ENCODE measurements around the gene CADM3. TPM values are rescaled to one million over a fixed set of nuclear protein-coding genes. Genes with fewer than 3 reads are reported as not detected.
A peak's percentile ranks its signal among the peaks of the same experiment; 100 is the strongest.

CADM3 gene
- total RNA-seq, 1 experiment from 2014 or later: not detected

DNA sequence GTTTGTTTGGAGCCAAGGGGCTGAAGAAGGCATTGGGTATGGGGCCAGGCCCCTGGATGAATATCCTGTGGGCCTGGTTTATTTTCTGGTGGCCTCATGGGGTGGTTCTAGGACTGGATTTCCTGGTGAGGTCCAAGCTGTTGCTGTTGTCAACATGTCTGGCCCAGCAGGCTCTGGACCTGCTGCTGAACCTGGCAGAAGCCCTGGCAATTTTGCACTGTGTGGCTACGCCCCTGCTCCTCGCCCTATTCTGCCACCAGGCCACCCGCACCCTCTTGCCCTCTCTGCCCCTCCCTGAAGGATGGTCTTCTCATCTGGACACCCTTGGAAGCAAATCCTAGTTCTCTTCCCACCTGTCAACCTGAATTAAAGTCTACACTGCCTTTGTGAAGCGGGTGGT is 34.7 kb downstream of the CADM3 start:
- H3K27me3 ChIP-seq (replicated peaks): peaks cover 4% of the 10 kb centered on the region
- no peak for DNase-seq (ENCODE audit: low read depth in 1 of 2, low spot score in 2 of 2)
- H3K9me3 ChIP-seq (replicated peaks): no peaks in the 10 kb centered on the region
- no peaks in the 10 kb centered on the region for H3K4me1 ChIP-seq (replicated peaks)
- H3K36me3 ChIP-seq: no peaks in the 10 kb centered on the region
- no peak overlapping the region for H3K27ac ChIP-seq
- no peak overlapping the region for H3K4me3 ChIP-seq

DNA sequence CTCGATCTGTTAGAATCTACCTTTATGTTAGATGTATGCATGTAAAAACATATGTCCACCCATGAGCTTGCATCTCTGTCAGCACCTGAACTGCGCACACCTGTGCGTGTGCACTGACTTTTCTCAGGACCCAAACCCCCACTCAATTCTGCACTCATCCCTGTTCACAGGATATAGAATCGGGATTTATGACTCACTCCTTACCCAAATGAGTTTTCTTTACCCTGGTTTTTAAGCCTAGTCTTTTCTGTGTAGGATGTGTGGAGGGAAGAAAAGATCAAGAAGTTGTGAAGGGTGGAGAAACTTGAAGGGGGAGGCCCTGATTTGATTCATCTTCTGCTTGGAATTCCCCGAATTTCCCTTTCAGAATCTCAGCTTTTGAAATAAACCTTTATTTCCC is 35.7 kb downstream of the CADM3 start:
- Histone ChIP-seq H3K4me1 (replicated peaks) (no peaks in the 10 kb centered on the region), H3K4me3 (no peak overlapping the region), H3K9me3 (replicated peaks) (no peaks in the 10 kb centered on the region), H3K27me3 (replicated peaks) (peaks cover 4% of the 10 kb centered on the region), H3K27ac (no peak overlapping the region), H3K36me3 (no peaks in the 10 kb centered on the region)
- DNase-seq (ENCODE audit: low read depth in 1 of 2, low spot score in 2 of 2): no peak

DNA sequence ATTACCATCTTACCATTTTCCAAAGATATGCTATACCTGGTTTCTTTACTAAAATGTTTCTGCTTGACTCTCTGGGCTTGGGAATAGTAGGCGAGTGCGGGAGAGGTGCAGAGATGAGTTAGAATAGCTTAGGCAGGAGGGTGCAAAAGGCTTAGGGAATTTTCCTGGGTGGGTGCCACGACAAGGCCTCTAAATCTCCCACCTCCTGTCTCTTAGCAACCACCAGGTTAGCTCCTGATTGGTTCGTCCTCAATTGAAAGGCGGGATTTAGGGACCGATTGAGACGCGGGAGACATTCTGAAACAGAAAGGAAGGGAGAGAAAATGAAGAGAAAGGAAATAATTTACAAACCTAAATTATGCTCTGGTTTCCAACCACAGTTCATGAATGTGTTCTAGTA is 36.4 kb downstream of the CADM3 start:
- H3K27ac ChIP-seq: no peak overlapping the region
- H3K4me1 ChIP-seq (replicated peaks): no peaks in the 10 kb centered on the region
- no peaks in the 10 kb centered on the region for H3K36me3 ChIP-seq
- DNase-seq (ENCODE audit: low read depth in 1 of 2, low spot score in 2 of 2): no peak
- H3K9me3 ChIP-seq (replicated peaks): no peaks in the 10 kb centered on the region
- H3K4me3 ChIP-seq: no peak overlapping the region
- H3K27me3 ChIP-seq (replicated peaks): peaks cover 4% of the 10 kb centered on the region

DNA sequence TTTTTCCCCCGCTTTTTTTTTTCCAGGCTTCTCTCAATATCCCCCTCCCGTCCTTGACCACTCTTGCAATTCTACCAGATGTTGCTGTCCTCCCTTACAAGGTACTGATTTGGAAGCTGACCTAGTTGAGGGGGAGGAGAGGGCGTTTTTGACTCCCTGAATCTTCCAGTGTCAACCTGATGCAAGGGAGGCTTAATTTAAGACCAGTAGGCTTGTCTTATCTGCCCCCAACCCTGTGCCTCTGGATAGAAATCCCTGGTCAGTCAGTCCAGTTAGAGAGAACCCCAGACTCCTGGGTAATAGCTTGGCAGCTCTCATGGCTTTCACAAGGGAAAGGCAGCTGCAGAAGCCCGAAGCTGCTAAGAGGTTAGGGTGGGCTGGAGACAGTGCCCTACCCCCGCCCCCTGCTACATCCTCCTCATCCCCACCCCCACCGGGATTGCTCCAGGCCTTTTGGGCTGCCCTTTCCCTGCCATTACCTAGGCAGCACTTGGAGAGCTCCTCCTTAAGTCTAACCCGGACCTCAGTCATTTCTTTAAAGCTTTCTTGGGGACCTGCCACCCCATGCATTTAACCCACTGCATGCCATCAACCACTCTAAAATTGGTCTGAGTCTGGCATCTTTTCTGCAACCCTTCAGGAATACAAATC is 36.9 kb downstream of the CADM3 start:
- Histone ChIP-seq H3K9me3 (replicated peaks) (no peaks in the 10 kb centered on the region), H3K27ac (no peak overlapping the region), H3K4me3 (no peak overlapping the region), H3K27me3 (replicated peaks) (peaks cover 4% of the 10 kb centered on the region), H3K4me1 (replicated peaks) (no peaks in the 10 kb centered on the region), H3K36me3 (no peaks in the 10 kb centered on the region)
- no peak for DNase-seq (ENCODE audit: low read depth in 1 of 2, low spot score in 2 of 2)

DNA sequence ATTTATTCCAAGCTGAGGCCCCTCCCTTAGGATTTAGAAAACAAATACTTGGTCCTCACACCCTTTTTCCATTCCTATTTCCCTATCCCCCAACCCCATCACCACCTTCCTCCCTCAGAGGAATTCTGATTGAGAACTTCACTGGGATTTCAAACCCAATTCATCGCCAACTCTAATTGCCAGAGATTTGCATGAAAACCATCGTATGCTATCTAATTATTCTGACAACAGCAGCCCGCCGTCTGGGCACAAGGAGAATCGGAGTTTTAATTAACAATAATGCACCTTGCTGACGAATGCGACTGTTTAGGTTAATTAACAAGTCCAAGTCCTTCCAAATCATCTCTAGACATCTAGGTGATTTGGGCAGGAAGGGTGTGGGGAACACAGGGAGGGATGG is 37.6 kb downstream of the CADM3 start:
- DNase-seq (ENCODE audit: low read depth in 1 of 2, low spot score in 2 of 2): no peak
- Histone ChIP-seq H3K4me3 (no peak overlapping the region), H3K27ac (no peak overlapping the region), H3K36me3 (no peaks in the 10 kb centered on the region), H3K4me1 (replicated peaks) (no peaks in the 10 kb centered on the region), H3K9me3 (replicated peaks) (no peaks in the 10 kb centered on the region), H3K27me3 (replicated peaks) (peaks cover 4% of the 10 kb centered on the region)

DNA sequence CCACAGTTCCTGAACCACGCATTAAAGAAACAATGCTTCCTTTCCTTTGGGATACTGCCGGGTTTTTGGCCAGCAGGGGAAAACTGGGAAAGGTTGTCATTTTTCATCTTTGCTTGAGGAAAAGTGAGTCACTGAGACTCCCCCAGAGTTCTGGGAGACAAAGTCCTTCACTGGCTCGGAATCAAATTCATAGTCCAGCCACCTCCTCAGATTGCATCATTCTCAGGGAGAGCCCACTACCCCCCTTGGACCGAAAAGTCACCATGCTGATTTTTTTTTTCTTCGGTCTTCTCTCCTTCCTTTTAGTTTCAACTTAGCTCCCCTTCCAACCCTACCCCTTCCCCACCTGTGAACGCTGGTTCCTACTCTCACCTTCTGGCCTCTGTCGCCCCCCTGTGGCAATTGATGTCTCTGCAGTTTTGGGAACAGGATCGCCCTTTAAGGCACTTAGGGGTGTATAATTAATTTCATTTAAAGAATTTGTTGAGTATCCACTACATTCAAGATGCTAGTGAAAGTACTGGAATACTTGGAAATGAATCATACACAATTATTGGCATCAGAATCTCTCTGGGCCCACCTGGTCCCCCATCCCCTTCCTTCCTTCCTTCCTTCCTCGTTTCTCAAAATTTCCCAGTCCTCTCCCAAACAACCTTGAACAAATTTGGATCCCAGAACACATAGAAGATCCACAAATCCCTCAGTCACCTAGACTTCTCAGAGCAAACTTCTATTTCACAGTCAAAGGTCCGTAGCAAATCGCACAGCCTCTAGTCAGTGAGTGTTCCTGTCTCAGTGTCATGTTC is 40.1 kb downstream of the CADM3 start:
- H3K36me3 ChIP-seq: no peaks in the 10 kb centered on the region
- H3K9me3 ChIP-seq (replicated peaks): no peaks in the 10 kb centered on the region
- no peaks in the 10 kb centered on the region for H3K4me1 ChIP-seq (replicated peaks)
- peaks cover 9% of the 10 kb centered on the region for H3K27me3 ChIP-seq (replicated peaks)
- no peak for DNase-seq (ENCODE audit: low read depth in 1 of 2, low spot score in 2 of 2)
- H3K27ac ChIP-seq: no peak overlapping the region
- H3K4me3 ChIP-seq: no peak overlapping the region

DNA sequence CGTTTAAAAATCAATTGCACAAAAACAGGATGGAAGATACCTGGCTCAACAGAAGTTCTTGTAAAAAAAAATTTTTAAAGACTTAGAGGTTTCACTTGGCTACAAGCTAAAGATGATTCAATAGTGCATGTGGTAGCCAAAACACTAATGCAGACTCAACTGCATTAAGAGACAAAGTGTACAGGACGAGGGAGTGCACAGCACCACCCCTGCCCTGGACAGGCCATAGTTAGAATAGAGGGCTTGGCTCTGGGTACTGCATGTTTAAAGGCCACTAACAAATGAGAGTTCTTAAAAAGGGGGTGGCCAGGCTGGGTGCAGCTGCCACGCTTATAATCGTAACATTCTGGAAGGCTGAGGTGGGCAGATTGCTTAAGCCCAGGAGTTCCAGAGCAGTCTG is 41.2 kb downstream of the CADM3 start:
- no peaks in the 10 kb centered on the region for H3K9me3 ChIP-seq (replicated peaks)

DNA sequence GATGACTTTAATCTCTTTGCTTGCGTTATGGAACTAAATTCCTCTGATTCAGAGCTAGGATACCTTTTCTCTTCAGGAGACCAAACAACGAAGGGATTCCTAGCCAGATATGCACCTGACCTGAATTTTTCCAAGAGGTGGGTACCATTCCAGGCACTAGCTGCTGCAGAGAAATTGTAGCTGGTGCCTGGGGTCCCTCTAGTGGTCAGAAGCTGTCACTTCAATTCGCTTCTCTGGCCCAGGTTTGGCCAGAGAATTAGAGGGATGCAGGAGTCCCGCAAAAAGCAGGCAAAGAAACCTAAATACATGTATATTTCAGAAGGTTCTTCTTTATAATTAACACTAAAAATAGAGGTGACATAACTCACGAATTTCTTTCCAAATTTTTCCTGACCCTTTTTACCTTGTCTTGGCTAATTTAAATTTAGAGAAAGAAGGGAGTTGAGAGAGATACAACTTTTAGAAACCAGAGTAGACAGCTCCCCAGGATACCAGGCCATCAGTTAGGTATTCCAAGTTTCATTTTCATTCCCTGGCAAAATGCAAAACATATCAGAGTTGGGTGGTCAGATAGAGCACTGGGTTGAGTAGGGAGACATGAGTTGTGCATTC is 42.8 kb downstream of the CADM3 start:
- Histone ChIP-seq H3K36me3 (no peaks in the 10 kb centered on the region), H3K9me3 (replicated peaks) (no peaks in the 10 kb centered on the region), H3K27me3 (replicated peaks) (peaks cover 9% of the 10 kb centered on the region; the same call in 1 of the 2 replicates), H3K27ac (no peak overlapping the region), H3K4me1 (replicated peaks) (no peaks in the 10 kb centered on the region), H3K4me3 (no peak overlapping the region)
- DNase-seq (ENCODE audit: low read depth in 1 of 2, low spot score in 2 of 2): peak in 1 of 2 experiments; percentile 24

More for the DNA sequence above, 41.2 kb downstream of the CADM3 start:
- H3K36me3 ChIP-seq: no peaks in the 10 kb centered on the region
- no peak overlapping the region for H3K4me3 ChIP-seq
- no peaks in the 10 kb centered on the region for H3K4me1 ChIP-seq (replicated peaks)
- DNase-seq (ENCODE audit: low read depth in 1 of 2, low spot score in 2 of 2): no peak
- peaks cover 9% of the 10 kb centered on the region; the same call in 1 of the 2 replicates for H3K27me3 ChIP-seq (replicated peaks)
- H3K27ac ChIP-seq: no peak overlapping the region

DNA sequence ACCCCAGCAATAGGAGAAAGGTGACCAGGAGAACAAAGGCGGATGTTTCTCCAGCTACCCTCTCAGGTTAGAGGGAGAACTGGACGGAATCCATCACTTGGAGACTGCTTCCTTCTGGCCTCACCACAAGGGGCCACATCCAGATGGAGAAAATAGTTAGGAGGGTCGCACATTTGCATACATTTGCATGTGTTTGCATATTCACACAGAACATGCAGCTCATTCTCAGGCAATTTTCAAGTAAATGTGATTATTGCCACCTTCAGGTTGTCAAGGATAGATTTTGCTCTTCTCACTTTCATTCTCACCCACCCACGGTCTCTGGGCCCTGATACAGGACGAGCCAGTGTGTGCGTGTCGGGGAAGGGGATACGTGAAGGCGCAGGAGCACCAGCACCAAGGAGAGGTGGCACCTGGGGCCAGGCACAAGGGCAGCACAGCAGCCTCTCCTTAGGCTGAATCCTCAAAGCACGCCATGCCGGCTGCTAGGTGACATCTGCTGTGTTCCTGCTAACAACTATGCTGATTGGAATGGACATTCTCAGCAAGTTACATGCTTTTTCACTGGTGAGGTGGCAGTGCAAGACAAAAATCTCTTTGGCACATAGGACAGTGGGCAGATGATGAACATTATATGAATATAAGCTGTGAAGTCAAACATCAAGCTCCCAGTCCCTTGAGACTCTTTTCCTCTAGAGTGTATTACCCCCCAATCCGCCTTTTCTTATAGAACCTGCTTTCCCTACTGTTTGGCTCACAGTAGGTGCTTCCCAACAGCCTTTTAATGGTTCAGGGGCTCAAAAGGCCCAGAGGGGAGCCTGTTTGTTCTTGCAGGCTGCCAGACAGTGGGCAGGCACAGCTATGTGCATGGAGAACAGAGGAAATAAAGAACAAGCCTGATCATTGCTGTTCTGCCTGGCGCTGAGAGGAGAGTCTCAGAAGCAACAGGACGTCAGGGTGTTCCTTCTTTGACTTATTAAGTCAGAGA is 47.5 kb downstream of the CADM3 start:
- 0 out of 2 replicates have a peak, but pooled peaks cover 5% of the 10 kb centered on the region for H3K27me3 ChIP-seq (replicated peaks)
- no peak overlapping the region for H3K4me3 ChIP-seq
- no peak for DNase-seq (ENCODE audit: low read depth in 1 of 2, low spot score in 2 of 2)
- no peaks in the 10 kb centered on the region for H3K4me1 ChIP-seq (replicated peaks)
- H3K9me3 ChIP-seq (replicated peaks): no peaks in the 10 kb centered on the region
- H3K27ac ChIP-seq: no peak overlapping the region
- H3K36me3 ChIP-seq: no peaks in the 10 kb centered on the region

DNA sequence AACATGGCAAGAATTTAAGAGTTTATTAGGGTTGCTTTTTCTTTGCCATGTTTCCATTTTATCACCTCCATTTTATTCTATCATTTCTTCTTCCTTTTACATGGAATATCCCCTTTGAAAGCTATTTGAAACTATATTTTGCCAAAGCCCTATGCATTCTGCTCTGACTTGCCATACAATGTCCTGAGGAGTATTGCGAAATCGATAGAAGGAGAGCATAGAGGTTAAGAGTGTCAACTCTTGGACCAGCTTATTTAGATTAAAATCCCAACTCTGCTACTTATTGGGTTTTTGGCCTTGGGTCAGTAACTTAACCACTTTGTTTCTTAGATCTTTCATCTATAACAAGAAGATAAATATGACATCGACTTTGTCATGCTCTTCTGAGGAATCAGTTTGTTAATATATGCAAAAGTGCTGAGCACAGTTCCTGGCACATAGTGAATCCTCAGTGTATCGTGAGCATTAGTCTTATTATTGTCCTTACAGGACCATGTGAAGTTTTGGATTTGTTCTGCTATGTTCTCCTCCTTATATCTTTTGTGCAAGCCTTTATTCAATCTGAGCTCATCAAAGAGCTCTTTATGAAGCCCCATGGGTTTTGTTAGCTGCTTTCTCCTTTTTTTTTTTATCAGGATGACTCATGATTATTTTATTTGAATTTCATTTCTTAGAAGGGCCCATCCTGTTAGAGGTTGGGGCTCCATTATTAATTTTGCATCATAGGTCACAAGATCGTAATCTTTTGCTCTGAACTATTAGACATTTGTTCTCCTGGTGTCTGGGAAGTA is 50.9 kb downstream of the CADM3 start:
- no peak overlapping the region for H3K27ac ChIP-seq
- DNase-seq (ENCODE audit: low read depth in 1 of 2, low spot score in 2 of 2): no peak
- H3K27me3 ChIP-seq (replicated peaks): peaks cover 4% of the 10 kb centered on the region; the same call in 1 of the 2 replicates
- H3K9me3 ChIP-seq (replicated peaks): no peaks in the 10 kb centered on the region
- H3K36me3 ChIP-seq: no peaks in the 10 kb centered on the region
- H3K4me1 ChIP-seq (replicated peaks): no peaks in the 10 kb centered on the region
- H3K4me3 ChIP-seq: no peak overlapping the region

DNA sequence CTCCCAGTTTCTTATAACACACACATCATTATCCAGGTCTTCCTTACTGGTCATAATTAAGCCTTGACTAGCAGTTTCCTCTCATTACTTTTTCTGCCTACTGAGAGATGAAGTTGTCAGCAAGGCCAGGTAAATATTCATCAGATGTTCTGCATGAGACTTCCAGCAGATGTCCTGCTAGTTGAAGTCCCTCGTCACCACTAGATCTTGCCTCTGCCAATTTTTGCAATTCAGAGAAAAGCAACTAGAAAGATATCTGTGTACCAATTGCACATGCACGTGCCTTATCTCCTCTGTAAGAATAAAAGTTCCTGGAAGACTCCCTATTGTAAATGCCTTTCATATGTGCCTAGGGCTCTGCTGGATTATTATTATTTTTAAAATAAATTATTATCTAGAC is 51.6 kb downstream of the CADM3 start:
- H3K9me3 ChIP-seq (replicated peaks): no peaks in the 10 kb centered on the region
- H3K27ac ChIP-seq: no peak overlapping the region
- no peaks in the 10 kb centered on the region for H3K36me3 ChIP-seq
- peaks cover 4% of the 10 kb centered on the region; the same call in 1 of the 2 replicates for H3K27me3 ChIP-seq (replicated peaks)
- DNase-seq (ENCODE audit: low read depth in 1 of 2, low spot score in 2 of 2): no peak
- H3K4me1 ChIP-seq (replicated peaks): no peaks in the 10 kb centered on the region
- no peak overlapping the region for H3K4me3 ChIP-seq

DNA sequence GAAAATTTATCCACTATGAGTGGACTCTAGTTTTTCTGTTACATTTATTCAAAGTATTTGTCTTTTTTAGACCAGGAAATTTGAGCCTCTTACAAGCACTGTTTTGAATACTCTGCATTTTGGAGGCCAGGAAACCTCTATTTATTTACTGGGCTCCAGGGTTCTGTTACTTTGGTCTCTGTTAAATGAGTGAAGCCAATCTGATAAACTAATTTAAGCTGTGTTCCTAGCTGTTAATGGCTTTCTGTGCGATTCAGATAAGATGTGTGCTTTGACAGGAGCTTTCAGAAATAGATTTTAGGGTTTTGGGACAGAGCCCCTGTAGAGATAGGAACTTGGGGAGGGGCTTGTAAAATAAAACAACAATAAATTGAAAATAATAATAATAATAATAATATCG is 57.1 kb downstream of the CADM3 start:
- no peaks in the 10 kb centered on the region for H3K9me3 ChIP-seq (replicated peaks)
- no peak overlapping the region for H3K4me3 ChIP-seq
- H3K4me1 ChIP-seq (replicated peaks): no peaks in the 10 kb centered on the region
- H3K36me3 ChIP-seq: no peaks in the 10 kb centered on the region
- no peak for DNase-seq (ENCODE audit: low read depth in 1 of 2, low spot score in 2 of 2)
- H3K27me3 ChIP-seq (replicated peaks): peaks cover 4% of the 10 kb centered on the region; the same call in 1 of the 2 replicates
- H3K27ac ChIP-seq: no peak overlapping the region

All from SJSA1 (cell line).